Kidney capillary endothelial cell (primary cell): ENCODE results near the gene SCARB1.

ENCODE experiments used
- DNase-seq: peaks from one replicate; pipeline ENCODE4 v3.0.0-alpha.2; 2018; ENCODE audit warnings: low spot score

Gene SCARB1

GRCh38 chr12:124730455-124730932 is 133.2 kb downstream of the SCARB1 start:
- no peak for DNase-seq

GRCh38 chr12:124727922-124728321 is 135.7 kb downstream of the SCARB1 start:
- no peak for DNase-seq

DNA sequence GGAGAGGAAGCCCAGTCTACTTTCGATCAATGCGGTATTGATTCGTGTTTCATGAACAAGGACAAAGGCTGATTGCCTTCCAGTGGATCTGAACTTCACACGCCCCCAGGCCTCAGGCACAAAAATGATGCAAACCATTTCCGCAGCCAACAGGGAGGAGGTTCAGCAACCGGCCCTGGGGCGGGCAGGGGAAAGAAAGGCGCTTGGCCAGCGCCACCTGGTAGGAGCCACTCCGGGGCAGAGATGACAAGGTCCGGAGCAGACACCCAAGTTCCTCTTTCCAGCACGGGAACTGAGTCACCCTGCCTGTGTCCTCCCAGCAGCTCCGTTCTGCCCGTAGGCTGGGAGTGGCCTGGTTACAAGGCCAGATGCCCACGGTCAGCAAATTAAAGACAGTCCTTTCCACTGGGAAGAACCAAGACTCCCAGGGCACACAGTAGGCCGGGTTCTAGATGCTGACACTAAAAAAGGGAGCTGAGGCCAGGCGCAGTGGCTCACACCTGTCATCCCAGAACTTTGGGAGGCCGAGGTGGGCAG is 136.3 kb downstream of the SCARB1 start:
- peak; percentile 96 for DNase-seq
